ENCODE results near the gene SLC9C2.
"Not testable (repeated sequence)": the region's sequence is repeated elsewhere in the genome, so short reads cannot be mapped to it uniquely, and the experiment has no call there.

The SLC9C2 gene

GRCh38 chr1:173473599-173474011 is 129.3 kb downstream of the SLC9C2 start:
- TF ChIP-seq CTCF (IDR thresholded peaks at IDR 0.05; ENCODE audit: insufficient read depth, low read depth, low read length, missing control alignments) = no peak
- peak; percentile 66 for DNase-seq (ENCODE audit: low read depth)
- no peak overlapping the region for H3K4me3 ChIP-seq (ENCODE audit: low read length)

- no peak for TF ChIP-seq CTCF (IDR thresholded peaks at IDR 0.05; ENCODE audit: insufficient read depth, low read depth, low read length, missing control alignments)
- no peak overlapping the region for H3K4me3 ChIP-seq (ENCODE audit: low read length)
- DNase-seq (ENCODE audit: low read depth) = no peak
Measured at GRCh38 chr1:173470608-173471007, 132.3 kb downstream of the SLC9C2 start.

GRCh38 chr1:173469656-173470055 is 133.2 kb downstream of the SLC9C2 start:
- TF ChIP-seq CTCF (IDR thresholded peaks at IDR 0.05; ENCODE audit: insufficient read depth, low read depth, low read length, missing control alignments) = no peak
- peak; percentile 19 for DNase-seq (ENCODE audit: low read depth)
- H3K4me3 ChIP-seq (ENCODE audit: low read length) = no peak overlapping the region

- DNase-seq (ENCODE audit: low read depth) = no peak
- no peak overlapping the region for H3K4me3 ChIP-seq (ENCODE audit: low read length)
- TF ChIP-seq CTCF (IDR thresholded peaks at IDR 0.05; ENCODE audit: insufficient read depth, low read depth, low read length, missing control alignments) = no peak
Measured at GRCh38 chr1:173467426-173467825, 135.4 kb downstream of the SLC9C2 start.

GRCh38 chr1:173464185-173464584 is 138.7 kb downstream of the SLC9C2 start:
- not testable (repeated sequence) for H3K4me3 ChIP-seq (ENCODE audit: low read length); DNase-seq (ENCODE audit: low read depth)

GRCh38 chr1:173462666-173463065 is 140.2 kb downstream of the SLC9C2 start:
- not testable (repeated sequence) for H3K4me3 ChIP-seq (ENCODE audit: low read length); DNase-seq (ENCODE audit: low read depth)

- no peak for DNase-seq (ENCODE audit: low read depth)
- H3K4me3 ChIP-seq (ENCODE audit: low read length) = no peak overlapping the region
- no peak for TF ChIP-seq CTCF (IDR thresholded peaks at IDR 0.05; ENCODE audit: insufficient read depth, low read depth, low read length, missing control alignments)
Measured at GRCh38 chr1:173459885-173460284, 143.0 kb downstream of the SLC9C2 start.

- no peak overlapping the region for H3K4me3 ChIP-seq (ENCODE audit: low read length)
- TF ChIP-seq CTCF (IDR thresholded peaks at IDR 0.05; ENCODE audit: insufficient read depth, low read depth, low read length, missing control alignments) = no peak
- no peak for DNase-seq (ENCODE audit: low read depth)
Measured at GRCh38 chr1:173454966-173455524, 147.8 kb downstream of the SLC9C2 start.

Data from epithelial cell of esophagus (primary cell).